MM.1S (cell line): ENCODE results near the gene CTNND1.

ENCODE experiments used
- CTCF ChIP-seq: fragments of 300-600 bp; sonication (generic); IDR thresholded peaks from 2 replicates; pipeline ENCODE4 v1.5.1; 2016; ENCODE audit warnings: antibody characterized with exemption, low read length, mixed read lengths
- EZH2 ChIP-seq: fragments of 300-600 bp; sonication (generic); optimal IDR thresholded peaks from 2 replicates; pipeline ENCODE3; 2017; ENCODE audit warnings: low read depth, mild to moderate bottlenecking, antibody characterized with exemption, low read length, mixed read lengths

- TF ChIP-seq CTCF (no peak), EZH2 (no peak)
Observed at GRCh38 chr11:57770793-57771192, 9.2 kb downstream of the CTNND1 start.
